Activated CD4-positive, alpha-beta T cell treated with anti-CD3 and anti-CD28 coated beads for 36 hours (primary cell): ENCODE results near the gene TP53I3. TPM values are rescaled to one million over a fixed set of nuclear protein-coding genes. Genes with fewer than 3 reads are reported as not detected.
A peak's percentile ranks its signal among the peaks of the same experiment; 100 is the strongest.
"Not testable (repeated sequence)": the region's sequence is repeated elsewhere in the genome, so short reads cannot be mapped to it uniquely, and the experiment has no call there.

Experiments
- ATAC-seq: fragments of 200-7000 bp; cut with Tn5 transposase; one replicate; pipeline ENCODE4 v1.10.0; 2021; ENCODE audit warnings: mild to moderate bottlenecking, moderate library complexity
- CTCF ChIA-PET: fragments of 350-600 bp; sonication (Branson Sonifier 250); formaldehyde crosslinking; loops from one replicate; lab custom pipeline; 2021; ENCODE audit warnings: antibody characterized with exemption; lab: Charles Lee
- POLR2A ChIA-PET: fragments of 350-600 bp; sonication (Branson Sonifier 250); formaldehyde crosslinking; loops from one replicate; lab custom pipeline; 2021; ENCODE audit warnings: antibody characterized with exemption, inconsistent platforms; lab: Charles Lee
- DNase-seq: peaks from one replicate; pipeline ENCODE4 v3.0.0-alpha.2; 2020
- H3K27ac Mint-ChIP-seq: one replicate; pipeline ENCODE4 v1.8.0; 2021; ENCODE audit warnings: mixed read lengths
- H3K27me3 Mint-ChIP-seq: one replicate; pipeline ENCODE4 v1.8.0; 2021; ENCODE audit warnings: mixed read lengths
- H3K36me3 Mint-ChIP-seq: one replicate; pipeline ENCODE4 v1.8.0; 2021; ENCODE audit warnings: low read depth, mixed read lengths
- H3K4me1 Mint-ChIP-seq: one replicate; pipeline ENCODE4 v1.8.0; 2021; ENCODE audit warnings: mixed read lengths
- H3K4me3 Mint-ChIP-seq: one replicate; pipeline ENCODE4 v1.8.0; 2021; ENCODE audit warnings: mild to moderate bottlenecking, moderate library complexity, mixed read lengths
- H3K9me3 Mint-ChIP-seq: one replicate; pipeline ENCODE4 v1.8.0; 2021; ENCODE audit warnings: low read depth, mixed read lengths
- intact Hi-C, 2 experiments: fragments of 100-400 bp; cut with DNase I in 1 of 2; cut with micrococcal nuclease in 1 of 2; formaldehyde crosslinking; loops; one replicate each; pipeline versions ENCODE4 v1.14.2 to v1.15.1; 2022 to 2024; cut with DNase I, micrococcal nuclease
- total RNA-seq, 2 experiments: library from RNA; stranded (reverse); gene quantifications; one replicate each; pipeline ENCODE4 v1.2.3, GENCODE V29; 2021

TP53I3 gene
- total RNA-seq, 2 experiments from 2014 or later: 1.0 to 1.2 TPM

- POLR2A ChIA-PET, ATAC-seq, intact Hi-C loops, DNase-seq, H3K27ac Mint-ChIP-seq, CTCF ChIA-PET, H3K27me3 Mint-ChIP-seq, H3K4me1 Mint-ChIP-seq, H3K4me3 Mint-ChIP-seq, H3K9me3 Mint-ChIP-seq: not testable (repeated sequence)
- peaks cover 20% of the 10 kb centered on the region for H3K36me3 Mint-ChIP-seq
These were observed 16.1 kb upstream of the TP53I3 start for GRCh38 chr2:24100732-24101131.

- H3K4me3 Mint-ChIP-seq, ATAC-seq, H3K27me3 Mint-ChIP-seq, H3K4me1 Mint-ChIP-seq, DNase-seq, H3K9me3 Mint-ChIP-seq, POLR2A ChIA-PET, H3K27ac Mint-ChIP-seq, intact Hi-C loops: not testable (repeated sequence)
- CTCF ChIA-PET: interaction anchor here (1.5 kb wide), 1 partner anchor 11 kb away, joined by 6 read pairs; the partner anchor contains the start of gene TP53I3
- H3K36me3 Mint-ChIP-seq: peaks cover 30% of the 10 kb centered on the region
These were observed 10.6 kb upstream of the TP53I3 start for GRCh38 chr2:24095171-24095677.

- CTCF ChIA-PET: interaction anchor here (0.5 kb wide), 1 partner anchor 487 kb away, joined by 3 read pairs; no protein-coding TSS in a partner anchor
- intact Hi-C loops, H3K4me3 Mint-ChIP-seq, DNase-seq, H3K9me3 Mint-ChIP-seq, H3K27ac Mint-ChIP-seq, ATAC-seq, H3K27me3 Mint-ChIP-seq, H3K4me1 Mint-ChIP-seq: not testable (repeated sequence)
- POLR2A ChIA-PET: interaction anchor here (0.6 kb wide), 1 partner anchor 10 kb away, joined by 3 read pairs; no protein-coding TSS in a partner anchor
- H3K36me3 Mint-ChIP-seq: peaks cover 31% of the 10 kb centered on the region
These were observed 8.6 kb upstream of the TP53I3 start for GRCh38 chr2:24093270-24093669.

GRCh38 chr2:24088821-24089359 lies 4.3 kb upstream of the TP53I3 start:
- peaks cover 9% of the 10 kb centered on the region for H3K36me3 Mint-ChIP-seq
- intact Hi-C loops: no loop called here
- H3K9me3 Mint-ChIP-seq: peaks cover 3% of the 10 kb centered on the region
- POLR2A ChIA-PET: no interaction called here
- H3K27me3 Mint-ChIP-seq: no peaks in the 10 kb centered on the region
- CTCF ChIA-PET: interaction anchor here (0.7 to 1.1 kb wide), 2 partner anchors 10 to 197 kb away, joined by 3 to 5 read pairs; no protein-coding TSS in a partner anchor
- no peak overlapping the region for H3K4me3 Mint-ChIP-seq
- H3K27ac Mint-ChIP-seq: no peak overlapping the region
- peaks cover 8% of the 10 kb centered on the region for H3K4me1 Mint-ChIP-seq
- no peak for DNase-seq
- ATAC-seq: no peak

- ATAC-seq (no peak), DNase-seq (no peak)
- Mint-ChIP-seq H3K27me3 (no peaks in the 10 kb centered on the region), H3K9me3 (no peaks in the 10 kb centered on the region), H3K27ac (no peak overlapping the region), H3K4me3 (no peak overlapping the region), H3K36me3 (peaks cover 7% of the 10 kb centered on the region), H3K4me1 (peaks cover 13% of the 10 kb centered on the region)
- ChIA-PET POLR2A (no interaction called here), CTCF (interaction anchor here (0.6 kb wide), 1 partner anchor 10 kb away, joined by 3 read pairs; no protein-coding TSS in a partner anchor)
- intact Hi-C loops: no loop called here
These were observed 2.4 kb upstream of the TP53I3 start for GRCh38 chr2:24087032-24087431.

GRCh38 chr2:24086241-24086640 lies 1.6 kb upstream of the TP53I3 start:
- H3K36me3 Mint-ChIP-seq: peaks cover 8% of the 10 kb centered on the region

GRCh38 chr2:24085200-24085489 lies 511 bp upstream of the TP53I3 start:
- H3K4me1 Mint-ChIP-seq: peaks cover 13% of the 10 kb centered on the region
- POLR2A ChIA-PET: interaction anchor here (1.4 kb wide), 1 partner anchor 9 kb away, joined by 6 read pairs; the partner anchor contains the start of gene SF3B6
- H3K4me3 Mint-ChIP-seq: peak overlapping the region; percentile 79
- H3K36me3 Mint-ChIP-seq: peaks cover 6% of the 10 kb centered on the region
- no peak for ATAC-seq
- H3K27ac Mint-ChIP-seq: no peak overlapping the region
- no peaks in the 10 kb centered on the region for H3K9me3 Mint-ChIP-seq
- no peak for DNase-seq
- intact Hi-C loops: loop anchor here (2.0 kb wide), 2 partner anchors 38 to 158 kb away; partner anchors contain the start of genes ATAD2B (in 1 of the 2) and WDCP (in 1 of the 2)
- CTCF ChIA-PET: interaction anchor here (0.7 to 3.3 kb wide), 19 partner anchors 12 to 265 kb away, joined by 3 to 34 read pairs (median 6); partner anchors contain the start of genes ATAD2B, FAM228B, FKBP1B and PFN4
- no peaks in the 10 kb centered on the region for H3K27me3 Mint-ChIP-seq

More at GRCh38 chr2:24086241-24086640, 1.6 kb upstream of the TP53I3 start:
- CTCF ChIA-PET: no interaction called here
- Mint-ChIP-seq H3K27me3 (no peaks in the 10 kb centered on the region), H3K27ac (no peak overlapping the region), H3K9me3 (no peaks in the 10 kb centered on the region), H3K4me3 (no peak overlapping the region), H3K4me1 (peaks cover 13% of the 10 kb centered on the region)
- intact Hi-C loops: no loop called here
- ATAC-seq (no peak), DNase-seq (no peak)
- POLR2A ChIA-PET: no interaction called here

GRCh38 chr2:24083567-24084385 lies 858 bp downstream of the TP53I3 start:
- Mint-ChIP-seq H3K9me3 (no peaks in the 10 kb centered on the region), H3K27ac (peak overlapping the region; percentile 82), H3K4me3 (peak overlapping the region; percentile 79), H3K27me3 (no peaks in the 10 kb centered on the region), H3K36me3 (peaks cover 3% of the 10 kb centered on the region), H3K4me1 (peaks cover 13% of the 10 kb centered on the region)
- CTCF ChIA-PET: interaction anchor here (0.6 to 3.3 kb wide), 33 partner anchors 8 to 713 kb away, joined by 3 to 35 read pairs (median 4); partner anchors contain the start of genes ATAD2B, FAM228B, FKBP1B and PFN4
- peak; percentile 69 for DNase-seq
- POLR2A ChIA-PET: interaction anchor here (0.5 to 1.4 kb wide), 5 partner anchors 8 to 259 kb away, joined by 3 to 6 read pairs (median 5); partner anchors contain the start of genes ATAD2B, SF3B6 and WDCP
- peak; percentile 72 for ATAC-seq
- intact Hi-C loops: loop anchor here (1.0 to 5.0 kb wide), 9 partner anchors 7 to 259 kb away; partner anchors contain the start of genes ATAD2B (in 2 of the 2), SF3B6 (in 1 of the 2) and WDCP (in 1 of the 2)

GRCh38 chr2:24082787-24083566 lies 1.7 kb downstream of the TP53I3 start:
- intact Hi-C loops: loop anchor here in 1 of 2 experiments (5.0 kb wide), 1 partner anchor 96 kb away; no protein-coding TSS in a partner anchor
- POLR2A ChIA-PET: interaction anchor here (0.6 kb wide), 1 partner anchor 10 kb away, joined by 3 read pairs; no protein-coding TSS in a partner anchor
- CTCF ChIA-PET: interaction anchor here (0.6 to 3.3 kb wide), 21 partner anchors 7 to 498 kb away, joined by 3 to 35 read pairs (median 6); partner anchors contain the start of genes ATAD2B, FAM228B, FKBP1B and PFN4
- ATAC-seq: no peak
- peaks cover 15% of the 10 kb centered on the region for H3K4me1 Mint-ChIP-seq
- peaks cover 3% of the 10 kb centered on the region for H3K36me3 Mint-ChIP-seq
- H3K27me3 Mint-ChIP-seq: no peaks in the 10 kb centered on the region
- DNase-seq: no peak
- H3K4me3 Mint-ChIP-seq: peak overlapping the region; percentile 79
- H3K27ac Mint-ChIP-seq: no peak overlapping the region
- H3K9me3 Mint-ChIP-seq: no peaks in the 10 kb centered on the region

- peaks cover 23% of the 10 kb centered on the region for H3K4me1 Mint-ChIP-seq
- DNase-seq (no peak), ATAC-seq (no peak)
- H3K27me3 Mint-ChIP-seq: no peaks in the 10 kb centered on the region
- ChIA-PET CTCF (interaction anchor here (0.7 to 0.9 kb wide), 3 partner anchors 30 to 82 kb away, joined by 3 read pairs; no protein-coding TSS in a partner anchor), POLR2A (interaction anchor here (1.6 kb wide), 1 partner anchor 33 kb away, joined by 4 read pairs; the partner anchor contains the start of gene WDCP)
- peaks cover 3% of the 10 kb centered on the region for H3K36me3 Mint-ChIP-seq
- no peaks in the 10 kb centered on the region for H3K9me3 Mint-ChIP-seq
- intact Hi-C loops: loop anchor here in 1 of 2 experiments (5.0 kb wide), 1 partner anchor 93 kb away; no protein-coding TSS in a partner anchor
- H3K27ac Mint-ChIP-seq: no peak overlapping the region
- no peak overlapping the region for H3K4me3 Mint-ChIP-seq
These were observed 3.9 kb downstream of the TP53I3 start for GRCh38 chr2:24080701-24081100.
